Left lung (tissue), 10 donors: ENCODE data around the gene STAU1. TPM values are rescaled to one million over a fixed set of nuclear protein-coding genes. Genes with fewer than 3 reads are reported as not detected.
"Not testable (repeated sequence)": the region's sequence is repeated elsewhere in the genome, so short reads cannot be mapped to it uniquely, and the experiment has no call there.

Experiments used
- ATAC-seq: fragments of 200-7000 bp; cut with Tn5 transposase; one replicate; pipeline ENCODE4 v1.9.1; 2020; ENCODE audit warnings: moderate library complexity
- DNase-seq, 4 donors: peaks; one replicate each; pipeline ENCODE4 v3.0.0-alpha.2; 2013 to 2020
- H3K27ac ChIP-seq, 2 donors: fragments of 200-600 bp; sonication (generic) in 1 of 2; one replicate each; pipeline versions ENCODE4 v1.5.0 to v1.8.0; 2020 to 2021
- H3K27me3 ChIP-seq, 2 donors: fragments of 200-600 bp; sonication (generic) in 1 of 2; one replicate each; pipeline versions ENCODE4 v1.5.0 to v1.8.0; 2020 to 2021
- H3K36me3 ChIP-seq, 2 donors: fragments of 200-600 bp; sonication (generic) in 1 of 2; one replicate each; pipeline versions ENCODE4 v1.5.0 to v1.8.0; 2020 to 2021
- H3K4me1 ChIP-seq, 2 donors: fragments of 200-600 bp; one replicate each; pipeline ENCODE4 v1.8.0; 2021
- H3K4me3 ChIP-seq, 2 donors: fragments of 200-600 bp; sonication (generic) in 1 of 2; one replicate each; pipeline versions ENCODE4 v1.5.0 to v1.8.0; 2020 to 2021; ENCODE audit warnings: mild to moderate bottlenecking in 1 of 2
- H3K9me3 ChIP-seq, 2 donors: fragments of 200-600 bp; sonication (generic) in 1 of 2; one replicate each; pipeline versions ENCODE4 v1.5.0 to v1.8.0; 2020 to 2021
- intact Hi-C, 2 donors: fragments of 100-400 bp; cut with DNase I; formaldehyde crosslinking; loops; one replicate each; pipeline versions ENCODE4 v1.11.2 to v1.14.2; 2022
- polyA plus RNA-seq, 6 donors: library from polyadenylated mRNA; unstranded; fragments of 120-200 nt; gene quantifications; one replicate each; pipeline ENCODE4 v1.2.1, GENCODE V29; 2013; ENCODE audit not compliant: insufficient read length in 6 of 6
- total RNA-seq, 2 donors: library from RNA; stranded (reverse); fragmentation: NEBNext Ultra II Directional; extraction: Animal tissue kit (Norgen Biotek cat#: 25700); gene quantifications; one replicate each; pipeline ENCODE4 v1.2.1, GENCODE V29; 2021
- TF ChIP-seq, protein P1 (sequence below), 2 donors: fragments of 200-600 bp; sonication (generic) in 1 of 2; IDR thresholded peaks; one replicate each; pipeline versions ENCODE4 v1.5.0 to v1.8.0; 2021; ENCODE audit warnings: antibody characterized with exemption in 2 of 2
- donor health status: DM: no; HTN: yes; CAD: no.
- donor health status: DM: no; HTN: no; CAD: no.

Gene STAU1
- total and polyA plus RNA-seq, 8 donors = 68.6 to 103 (median 98.5) TPM

DNA sequence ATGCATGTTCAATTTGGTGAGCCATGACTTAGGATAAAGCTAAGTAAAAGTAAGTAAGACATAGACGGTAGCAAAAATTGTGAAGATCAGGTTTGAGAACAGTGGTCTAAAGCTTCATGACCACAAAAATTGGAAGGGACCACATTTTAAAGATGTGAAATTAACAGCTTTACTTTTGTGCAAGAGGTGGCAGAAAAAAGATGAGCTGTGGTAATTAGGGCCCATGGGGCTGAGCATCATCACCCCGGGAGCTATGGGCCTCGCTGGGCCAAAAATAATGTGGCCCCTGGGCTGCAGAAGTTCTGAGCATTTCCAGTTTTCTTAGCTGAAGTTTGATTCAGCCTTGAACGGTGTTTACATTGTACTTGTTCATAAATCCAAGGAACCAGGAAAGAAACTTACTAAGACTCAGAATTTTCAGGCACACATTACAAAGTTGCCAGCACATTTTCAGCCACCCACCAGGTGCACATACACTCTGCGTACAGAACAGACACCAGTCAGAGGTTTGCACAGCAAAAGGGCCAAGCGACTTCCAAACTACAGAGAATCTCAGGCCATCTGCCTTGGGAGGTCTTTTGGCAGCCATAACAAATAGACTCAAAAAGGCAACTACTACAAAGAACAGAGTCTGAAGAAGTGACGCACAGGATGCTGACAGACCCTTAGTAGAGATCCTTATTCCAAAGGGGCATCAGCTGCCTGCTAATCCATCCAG lies 84.3 kb downstream of the STAU1 start:
- intact Hi-C loops = no loop called here
- no peak overlapping the region for H3K27ac ChIP-seq
- no peaks in the 10 kb centered on the region for H3K27me3 ChIP-seq
- H3K4me1 ChIP-seq = no peaks in the 10 kb centered on the region
- H3K9me3 ChIP-seq = no peaks in the 10 kb centered on the region
- ATAC-seq (no peak), DNase-seq (no peak)
- no peak overlapping the region for H3K4me3 ChIP-seq
- peaks cover 0 to 67% of the 10 kb centered on the region in 2 donors for H3K36me3 ChIP-seq
- TF ChIP-seq, protein P1, sequence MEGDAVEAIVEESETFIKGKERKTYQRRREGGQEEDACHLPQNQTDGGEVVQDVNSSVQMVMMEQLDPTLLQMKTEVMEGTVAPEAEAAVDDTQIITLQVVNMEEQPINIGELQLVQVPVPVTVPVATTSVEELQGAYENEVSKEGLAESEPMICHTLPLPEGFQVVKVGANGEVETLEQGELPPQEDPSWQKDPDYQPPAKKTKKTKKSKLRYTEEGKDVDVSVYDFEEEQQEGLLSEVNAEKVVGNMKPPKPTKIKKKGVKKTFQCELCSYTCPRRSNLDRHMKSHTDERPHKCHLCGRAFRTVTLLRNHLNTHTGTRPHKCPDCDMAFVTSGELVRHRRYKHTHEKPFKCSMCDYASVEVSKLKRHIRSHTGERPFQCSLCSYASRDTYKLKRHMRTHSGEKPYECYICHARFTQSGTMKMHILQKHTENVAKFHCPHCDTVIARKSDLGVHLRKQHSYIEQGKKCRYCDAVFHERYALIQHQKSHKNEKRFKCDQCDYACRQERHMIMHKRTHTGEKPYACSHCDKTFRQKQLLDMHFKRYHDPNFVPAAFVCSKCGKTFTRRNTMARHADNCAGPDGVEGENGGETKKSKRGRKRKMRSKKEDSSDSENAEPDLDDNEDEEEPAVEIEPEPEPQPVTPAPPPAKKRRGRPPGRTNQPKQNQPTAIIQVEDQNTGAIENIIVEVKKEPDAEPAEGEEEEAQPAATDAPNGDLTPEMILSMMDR (IDR thresholded peaks at IDR 0.05) = no peak

DNA sequence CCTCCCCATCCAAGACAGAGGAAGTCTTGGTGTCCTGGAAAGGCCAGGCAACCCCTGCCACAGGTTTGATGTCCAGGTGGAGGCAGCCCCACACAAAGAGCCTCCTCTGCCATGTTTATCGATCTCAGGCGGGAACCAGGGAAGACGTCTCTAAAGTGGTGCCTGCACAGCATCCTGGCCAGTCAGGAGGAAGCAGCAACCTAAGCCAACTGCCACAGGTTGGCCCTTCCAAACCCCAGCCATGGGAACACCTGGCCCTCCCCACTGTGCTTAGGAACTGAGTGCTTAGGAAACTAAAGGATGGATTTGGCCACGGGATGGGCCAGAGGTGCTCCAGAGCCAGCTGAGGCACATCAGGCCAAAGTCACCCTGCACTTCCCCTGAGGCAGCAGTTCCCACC lies 85.1 kb downstream of the STAU1 start:
- TF ChIP-seq, protein P1 (IDR thresholded peaks at IDR 0.05) = no peak
- Histone ChIP-seq H3K9me3 (no peaks in the 10 kb centered on the region), H3K4me1 (no peaks in the 10 kb centered on the region), H3K4me3 (no peak overlapping the region), H3K27me3 (no peaks in the 10 kb centered on the region), H3K27ac (no peak overlapping the region), H3K36me3 (peaks cover 0 to 74% of the 10 kb centered on the region in 2 donors)
- DNase-seq (no peak), ATAC-seq (no peak)
- intact Hi-C loops = no loop called here

DNA sequence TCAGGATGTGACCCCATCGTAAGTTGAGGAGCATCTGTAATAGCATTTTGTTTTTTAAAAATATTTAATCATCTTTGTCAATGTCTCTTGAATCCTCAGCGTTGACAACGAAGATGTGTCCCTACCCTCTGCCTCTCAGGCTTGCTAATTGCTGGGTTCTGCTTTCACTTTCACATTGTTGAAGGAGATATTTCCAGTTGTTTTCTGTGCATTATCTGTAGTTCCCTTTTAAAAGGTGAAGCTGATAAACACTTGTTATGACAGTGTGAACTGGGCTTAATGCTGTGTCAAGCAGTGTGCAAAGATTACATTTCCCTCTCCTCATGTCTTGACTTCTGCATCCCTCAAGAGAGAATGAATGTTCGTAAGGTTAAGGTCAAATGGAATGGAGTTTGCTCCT lies 87.2 kb downstream of the STAU1 start:
- no peak overlapping the region for H3K4me3 ChIP-seq
- no peaks in the 10 kb centered on the region for H3K27me3 ChIP-seq
- peaks cover 0 to 88% of the 10 kb centered on the region in 2 donors for H3K36me3 ChIP-seq
- intact Hi-C loops = no loop called here
- TF ChIP-seq, protein P1 (IDR thresholded peaks at IDR 0.05) = no peak
- no peak overlapping the region for H3K27ac ChIP-seq
- no peak for DNase-seq
- no peak for ATAC-seq
- H3K9me3 ChIP-seq = no peaks in the 10 kb centered on the region
- H3K4me1 ChIP-seq = no peaks in the 10 kb centered on the region

DNA sequence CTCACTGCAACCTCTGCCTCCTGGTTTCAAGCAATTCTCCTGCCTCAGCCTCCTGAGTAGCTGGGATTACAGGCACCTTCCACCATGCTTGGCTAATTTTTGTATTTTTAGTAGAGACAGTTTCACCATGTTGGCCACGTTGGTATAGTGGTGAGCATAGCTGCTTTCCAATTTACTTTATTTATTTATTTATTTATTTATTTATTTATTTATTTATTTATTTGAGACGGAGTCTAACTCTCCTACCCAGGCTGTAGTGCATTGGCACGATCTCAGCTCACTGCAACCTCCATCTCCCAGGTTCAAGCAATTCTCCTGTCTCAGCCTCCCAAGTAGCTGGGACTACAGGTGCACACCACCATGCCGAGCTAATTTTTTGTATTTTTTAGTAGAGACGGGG lies 87.8 kb downstream of the STAU1 start:
- H3K9me3 ChIP-seq, H3K4me1 ChIP-seq, DNase-seq, intact Hi-C loops, H3K4me3 ChIP-seq, H3K27ac ChIP-seq, ATAC-seq, H3K27me3 ChIP-seq: not testable (repeated sequence)
- peaks cover 0 to 92% of the 10 kb centered on the region in 2 donors for H3K36me3 ChIP-seq

DNA sequence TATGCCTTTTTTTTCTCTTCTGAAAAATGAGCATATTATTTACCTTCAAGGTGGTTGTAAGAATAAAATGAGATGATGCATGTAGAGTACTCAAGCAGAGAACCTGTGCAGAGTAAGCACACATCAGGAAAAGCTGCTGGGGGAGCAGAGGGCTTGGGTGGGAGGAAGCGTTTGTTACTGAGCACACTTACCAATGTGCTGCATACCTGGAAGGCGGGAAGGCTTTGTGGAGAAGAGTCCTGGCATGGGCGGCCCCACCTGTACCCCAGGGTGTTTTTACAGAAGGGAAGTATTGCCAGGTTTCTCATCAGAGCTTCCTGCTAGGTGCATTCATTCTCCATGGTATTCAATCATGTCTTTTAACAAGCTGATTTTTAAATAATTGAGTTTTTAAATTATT lies 89.1 kb downstream of the STAU1 start:
- H3K9me3 ChIP-seq = no peaks in the 10 kb centered on the region
- ATAC-seq = no peak
- H3K36me3 ChIP-seq = peaks cover 0 to 95% of the 10 kb centered on the region in 2 donors
- no peaks in the 10 kb centered on the region for H3K4me1 ChIP-seq
- intact Hi-C loops = no loop called here
- H3K27ac ChIP-seq = no peak overlapping the region
- H3K27me3 ChIP-seq = no peaks in the 10 kb centered on the region
- H3K4me3 ChIP-seq = no peak overlapping the region
- TF ChIP-seq, protein P1 (IDR thresholded peaks at IDR 0.05) = no peak
- DNase-seq = no peak

DNA sequence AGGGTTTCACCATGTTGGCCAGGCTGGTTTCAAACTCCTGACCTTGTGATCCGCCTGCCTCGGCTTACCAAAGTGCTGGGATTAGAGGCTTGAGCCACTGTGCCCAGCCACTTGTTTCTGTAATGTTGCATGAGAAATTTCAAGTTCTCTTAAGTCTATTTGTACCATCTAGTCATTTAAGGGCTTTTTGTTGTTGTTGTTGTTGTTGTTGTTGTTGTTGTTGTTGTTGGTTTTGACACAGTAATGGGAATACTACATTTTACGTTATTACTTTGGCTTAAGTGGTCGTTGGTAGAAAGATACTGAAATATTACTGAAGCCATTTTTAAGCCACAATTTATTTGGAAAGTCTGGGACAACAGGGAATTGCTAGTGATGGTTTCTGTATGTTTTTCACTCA lies 90.0 kb downstream of the STAU1 start:
- TF ChIP-seq, protein P1 (IDR thresholded peaks at IDR 0.05) = no peak
- H3K4me1 ChIP-seq = no peaks in the 10 kb centered on the region
- ATAC-seq (no peak), DNase-seq (no peak)
- no peak overlapping the region for H3K27ac ChIP-seq
- no peak overlapping the region for H3K4me3 ChIP-seq
- H3K9me3 ChIP-seq = no peaks in the 10 kb centered on the region
- H3K27me3 ChIP-seq = no peaks in the 10 kb centered on the region
- intact Hi-C loops = no loop called here
- peaks cover 0 to 95% of the 10 kb centered on the region in 2 donors for H3K36me3 ChIP-seq
